GM21381 (cell line): ENCODE data around the gene SETD1A.
A peak's percentile ranks its signal among the peaks of the same experiment; 100 is the strongest.

Source experiments
- ATAC-seq: cut with Tn5 transposase; IDR thresholded peaks from one replicate; pipeline ENCODE4 v1.9.1; 2021; ENCODE audit warnings: mild to moderate bottlenecking, moderate library complexity; ENCODE audit not compliant: unreplicated experiment

The SETD1A gene

DNA sequence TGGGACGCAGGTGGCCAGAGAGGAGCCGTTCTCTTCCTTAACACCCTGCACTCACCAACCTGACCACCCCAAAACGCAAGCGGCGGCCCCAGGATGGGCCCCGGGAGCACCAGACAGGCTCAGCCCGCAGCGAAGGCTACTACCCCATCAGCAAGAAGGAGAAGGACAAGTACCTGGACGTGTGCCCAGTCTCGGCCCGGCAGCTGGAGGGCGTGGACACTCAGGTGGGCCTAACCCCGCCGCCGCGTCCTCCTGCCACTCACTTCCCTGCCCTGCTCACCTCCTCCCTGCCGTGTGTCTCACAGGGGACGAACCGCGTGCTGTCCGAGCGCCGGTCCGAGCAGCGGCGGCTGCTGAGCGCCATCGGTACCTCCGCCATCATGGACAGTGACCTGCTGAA, 22.9 kb downstream of the SETD1A start:
- no peak for ATAC-seq

DNA sequence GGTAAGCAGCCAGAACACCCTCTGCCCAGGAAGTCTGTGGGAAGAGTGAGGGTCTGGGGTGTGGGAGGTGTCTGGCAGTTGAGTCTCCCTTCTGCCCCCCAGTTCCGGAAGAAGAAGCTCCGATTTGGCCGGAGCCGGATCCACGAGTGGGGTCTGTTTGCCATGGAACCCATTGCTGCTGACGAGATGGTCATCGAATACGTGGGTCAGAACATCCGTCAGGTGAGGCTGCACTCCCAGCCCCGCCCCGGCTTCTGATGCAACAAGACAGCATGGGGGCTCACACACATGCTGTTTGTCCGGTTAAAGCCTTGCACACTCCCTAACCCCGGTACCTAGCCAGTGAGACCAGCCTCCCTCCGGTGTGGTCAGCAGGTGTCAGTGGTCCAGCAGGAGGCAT, 23.4 kb downstream of the SETD1A start:
- ATAC-seq, result no peak

DNA sequence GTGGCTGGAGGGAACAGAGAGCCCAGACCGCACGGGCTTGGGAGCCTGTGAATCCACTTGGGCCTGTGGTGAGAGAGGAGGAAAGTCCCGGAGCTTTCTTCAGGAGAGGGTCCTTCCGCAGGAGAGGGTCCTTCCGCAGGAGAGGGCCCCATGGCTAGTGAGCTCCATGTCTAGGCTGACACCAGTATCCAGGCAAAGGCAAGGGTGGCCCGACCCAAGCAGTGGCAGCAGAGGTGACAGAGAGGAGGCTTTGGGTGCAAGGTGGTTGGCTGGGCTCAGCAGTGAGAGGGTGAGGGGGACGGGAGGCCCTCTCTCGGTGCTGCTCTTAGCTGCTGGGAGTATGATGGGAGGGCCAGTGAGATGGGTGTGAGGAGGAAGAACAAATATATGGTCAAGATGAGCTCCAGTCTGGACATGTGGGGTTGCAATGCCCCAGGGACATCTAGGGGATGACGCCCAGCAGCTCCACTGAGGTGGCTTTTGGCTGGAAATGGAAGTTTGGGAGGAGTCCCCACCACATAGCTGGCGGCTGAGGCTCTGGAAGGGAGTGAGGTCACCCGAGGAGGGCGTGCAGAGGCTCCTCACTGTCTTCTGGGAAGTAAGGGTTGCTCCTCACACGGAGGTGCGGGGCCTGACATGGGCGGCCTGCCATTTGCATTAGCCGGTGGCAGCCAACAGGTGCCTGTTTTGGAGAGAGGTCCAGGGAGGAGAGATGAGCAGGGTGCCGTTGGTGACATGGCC, 25.2 kb downstream of the SETD1A start:
- no peak for ATAC-seq

DNA sequence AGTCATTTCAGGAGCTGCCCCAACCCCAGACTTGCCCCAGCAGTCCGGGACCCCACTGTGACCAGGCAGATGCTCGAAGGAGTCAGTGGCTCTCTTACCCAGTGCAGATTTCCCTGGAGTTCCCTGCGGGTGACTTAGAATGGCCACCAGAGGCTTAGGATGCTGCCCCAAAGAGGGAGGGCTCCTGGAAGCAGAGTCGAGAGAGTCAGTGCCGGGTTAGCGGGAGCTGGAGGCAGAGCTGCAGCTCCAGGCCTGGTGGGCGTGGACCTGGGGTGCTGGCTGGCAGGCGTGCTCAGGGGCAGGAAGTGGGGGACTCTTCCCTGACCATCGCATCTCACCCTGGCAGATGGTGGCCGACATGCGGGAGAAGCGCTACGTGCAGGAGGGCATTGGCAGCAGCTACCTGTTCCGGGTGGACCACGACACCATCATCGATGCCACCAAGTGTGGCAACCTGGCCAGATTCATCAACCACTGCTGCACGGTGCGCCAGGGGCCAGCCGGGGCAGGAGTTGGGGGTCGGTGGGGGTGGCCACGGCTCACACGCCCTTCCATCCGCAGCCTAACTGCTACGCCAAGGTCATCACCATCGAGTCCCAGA, 25.8 kb downstream of the SETD1A start:
- no peak for ATAC-seq

DNA sequence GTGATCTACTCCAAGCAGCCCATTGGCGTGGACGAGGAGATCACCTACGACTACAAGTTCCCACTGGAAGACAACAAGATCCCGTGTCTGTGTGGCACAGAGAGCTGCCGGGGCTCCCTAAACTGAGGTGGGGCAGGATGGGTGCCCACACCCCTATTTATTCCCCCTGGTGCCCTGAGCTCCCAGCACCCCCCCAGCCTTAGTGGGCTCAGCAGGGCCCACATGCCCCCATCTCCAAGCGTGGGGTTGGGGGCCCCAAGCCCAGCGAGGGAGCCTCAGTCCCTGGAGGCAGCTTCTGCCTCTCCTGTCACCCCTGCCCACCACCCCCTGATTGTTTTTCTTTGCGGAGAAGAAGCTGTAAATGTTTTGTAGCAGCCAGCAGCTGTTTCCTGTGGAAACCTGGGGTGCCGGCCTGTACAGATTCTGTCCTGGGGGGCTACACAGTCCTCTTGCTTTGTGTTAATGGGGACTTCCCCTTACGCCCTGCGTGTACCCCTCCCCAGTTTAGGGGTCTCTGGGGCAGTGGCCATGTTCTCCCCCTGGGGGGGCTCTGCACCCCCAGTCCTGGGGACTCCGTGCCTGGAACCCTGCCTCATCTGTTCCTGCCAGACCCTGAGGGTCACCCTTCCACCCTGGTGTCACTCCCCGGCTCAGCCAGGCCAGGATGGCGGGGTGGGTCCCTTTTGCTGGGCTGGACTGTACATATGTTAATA, 26.5 kb downstream of the SETD1A start:
- no peak for ATAC-seq

DNA sequence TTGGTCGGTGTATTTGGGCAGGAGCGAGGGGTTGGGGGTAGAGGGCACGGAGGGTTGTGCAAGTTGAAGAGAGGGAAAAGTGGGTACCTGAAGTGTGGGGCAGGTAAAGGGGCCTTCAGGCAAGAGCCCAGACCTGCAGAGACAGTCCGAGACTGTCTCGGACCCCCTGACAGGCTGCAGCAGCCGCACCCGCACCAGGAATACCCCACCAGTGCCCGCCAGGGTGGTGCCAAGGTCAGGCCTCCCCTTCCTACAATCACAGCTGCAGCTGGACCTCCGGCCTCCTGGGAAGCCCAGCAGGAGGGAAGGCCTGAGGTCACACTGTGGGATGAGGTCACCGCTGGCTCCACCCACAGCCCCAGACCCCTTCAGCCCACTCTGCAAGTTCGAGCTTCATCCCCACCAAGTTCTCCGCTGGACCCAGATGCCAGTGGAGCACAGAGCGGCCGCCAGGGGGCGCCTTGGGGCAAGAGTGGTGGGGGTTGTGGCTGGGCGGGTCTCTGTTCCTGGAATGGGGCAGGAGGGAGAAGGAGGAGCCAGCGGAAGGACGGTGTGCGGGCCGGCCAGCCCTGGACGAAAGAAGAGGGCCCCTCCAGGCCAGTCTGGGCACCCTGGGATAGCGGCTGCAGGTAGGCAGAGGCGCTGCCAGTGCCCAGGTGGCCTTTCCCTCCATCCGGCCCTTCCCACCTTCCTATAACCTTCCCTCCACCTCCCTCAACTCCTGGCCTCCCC, 27.3 kb downstream of the SETD1A start, which contains the start of gene HSD3B7:
Gene HSD3B7, plus strand, starts transcription at position 539 of the 732 bp plus-strand sequence. CDS start 452 bp downstream, outside the sequence.
- ATAC-seq, result no peak

DNA sequence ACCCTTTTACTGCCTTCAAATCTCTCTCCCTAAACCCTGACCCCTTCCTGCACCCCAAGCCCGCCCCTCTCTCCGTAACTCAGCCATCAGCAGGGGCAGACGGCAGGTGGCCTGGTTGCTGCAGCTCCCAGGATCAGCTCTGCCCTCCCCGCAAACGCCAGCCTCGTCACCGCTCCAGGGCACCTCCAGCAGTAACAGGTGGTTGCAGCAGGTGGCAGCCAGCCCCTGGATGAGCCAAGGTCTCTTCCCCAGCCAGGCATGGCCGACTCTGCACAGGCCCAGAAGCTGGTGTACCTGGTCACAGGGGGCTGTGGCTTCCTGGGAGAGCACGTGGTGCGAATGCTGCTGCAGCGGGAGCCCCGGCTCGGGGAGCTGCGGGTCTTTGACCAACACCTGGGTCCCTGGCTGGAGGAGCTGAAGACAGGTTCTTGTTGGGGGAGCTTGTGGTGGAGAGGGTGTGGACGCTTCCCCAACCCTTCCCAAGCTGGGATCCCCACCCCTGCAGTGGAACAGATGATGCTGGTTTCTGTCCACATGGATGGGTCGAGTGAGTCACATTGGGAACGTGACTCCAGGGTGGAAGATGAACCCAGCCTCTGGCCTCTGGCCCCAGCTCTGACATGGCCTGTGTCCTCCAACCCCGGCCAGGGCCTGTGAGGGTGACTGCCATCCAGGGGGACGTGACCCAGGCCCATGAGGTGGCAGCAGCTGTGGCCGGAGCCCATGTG, 28.0 kb downstream of the SETD1A start:
- no peak for ATAC-seq

DNA sequence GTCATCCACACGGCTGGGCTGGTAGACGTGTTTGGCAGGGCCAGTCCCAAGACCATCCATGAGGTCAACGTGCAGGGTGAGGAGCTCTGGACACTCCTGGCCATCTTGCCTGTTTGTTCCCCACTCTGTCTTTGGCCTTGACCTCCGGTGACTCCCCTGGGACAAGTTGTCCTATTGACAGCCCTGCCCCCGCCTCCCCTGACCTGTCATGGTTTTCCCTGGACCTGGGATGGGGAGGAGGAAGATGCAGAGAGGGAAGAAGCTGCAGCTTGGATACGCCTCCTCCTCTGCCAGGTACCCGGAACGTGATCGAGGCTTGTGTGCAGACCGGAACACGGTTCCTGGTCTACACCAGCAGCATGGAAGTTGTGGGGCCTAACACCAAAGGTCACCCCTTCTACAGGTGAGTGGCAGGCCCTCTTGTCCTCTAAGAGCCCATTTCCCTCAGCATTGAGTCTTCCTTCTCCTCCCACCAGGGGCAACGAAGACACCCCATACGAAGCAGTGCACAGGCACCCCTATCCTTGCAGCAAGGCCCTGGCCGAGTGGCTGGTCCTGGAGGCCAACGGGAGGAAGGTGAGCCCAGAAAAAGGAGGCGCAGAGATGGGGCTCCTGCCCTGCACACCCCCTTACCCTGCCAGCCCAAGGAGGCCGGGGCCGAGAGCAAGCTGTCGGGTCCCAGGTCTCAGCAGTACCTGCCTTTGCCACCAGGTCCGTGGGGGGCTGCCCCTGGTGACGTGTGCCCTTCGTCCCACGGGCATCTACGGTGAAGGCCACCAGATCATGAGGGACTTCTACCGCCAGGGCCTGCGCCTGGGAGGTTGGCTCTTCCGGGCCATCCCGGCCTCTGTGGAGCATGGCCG, 28.8 kb downstream of the SETD1A start:
- no peak for ATAC-seq

DNA sequence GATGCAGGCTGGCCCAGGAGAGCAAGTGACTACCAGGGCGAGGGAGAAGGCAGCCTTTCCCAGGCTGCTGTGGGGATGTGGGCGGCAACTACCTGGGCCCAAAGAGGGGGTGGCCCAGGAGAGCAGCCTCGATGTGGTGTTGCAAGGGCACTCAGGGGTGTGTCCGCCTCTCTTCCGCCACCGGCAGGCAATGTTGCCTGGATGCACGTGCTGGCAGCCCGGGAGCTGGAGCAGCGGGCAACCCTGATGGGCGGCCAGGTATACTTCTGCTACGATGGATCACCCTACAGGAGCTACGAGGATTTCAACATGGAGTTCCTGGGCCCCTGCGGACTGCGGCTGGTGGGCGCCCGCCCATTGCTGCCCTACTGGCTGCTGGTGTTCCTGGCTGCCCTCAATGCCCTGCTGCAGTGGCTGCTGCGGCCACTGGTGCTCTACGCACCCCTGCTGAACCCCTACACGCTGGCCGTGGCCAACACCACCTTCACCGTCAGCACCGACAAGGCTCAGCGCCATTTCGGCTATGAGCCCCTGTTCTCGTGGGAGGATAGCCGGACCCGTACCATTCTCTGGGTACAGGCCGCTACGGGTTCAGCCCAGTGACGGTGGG, 30.1 kb downstream of the SETD1A start:
- no peak for ATAC-seq

DNA sequence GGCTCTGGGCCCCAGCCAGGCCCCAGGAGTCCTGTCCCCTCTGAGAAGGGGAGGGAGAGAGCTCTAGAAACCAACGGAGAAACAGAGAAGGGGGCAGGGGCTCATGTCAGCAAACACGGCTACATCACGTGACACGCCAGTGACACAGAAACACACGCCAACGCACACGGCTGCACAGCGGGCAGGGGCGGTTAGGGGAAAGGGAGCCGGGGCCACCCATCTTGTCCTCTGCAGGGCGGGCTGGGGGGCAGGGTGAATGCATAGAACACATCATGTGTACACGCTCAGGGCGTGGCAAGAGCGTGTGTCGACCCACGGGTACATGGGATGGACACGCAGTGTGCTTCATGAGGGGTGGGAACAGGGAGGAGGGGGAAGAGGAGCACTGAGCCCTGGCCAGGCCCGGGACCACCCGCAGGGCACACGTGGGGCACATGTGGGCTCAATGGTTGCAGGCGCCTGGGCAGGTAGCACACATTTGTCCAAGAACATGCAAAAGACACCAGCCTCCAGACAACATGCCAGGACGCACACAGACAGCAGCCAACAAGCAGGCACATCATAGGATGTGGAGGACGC, 32.0 kb downstream of the SETD1A start:
- no peak for ATAC-seq

DNA sequence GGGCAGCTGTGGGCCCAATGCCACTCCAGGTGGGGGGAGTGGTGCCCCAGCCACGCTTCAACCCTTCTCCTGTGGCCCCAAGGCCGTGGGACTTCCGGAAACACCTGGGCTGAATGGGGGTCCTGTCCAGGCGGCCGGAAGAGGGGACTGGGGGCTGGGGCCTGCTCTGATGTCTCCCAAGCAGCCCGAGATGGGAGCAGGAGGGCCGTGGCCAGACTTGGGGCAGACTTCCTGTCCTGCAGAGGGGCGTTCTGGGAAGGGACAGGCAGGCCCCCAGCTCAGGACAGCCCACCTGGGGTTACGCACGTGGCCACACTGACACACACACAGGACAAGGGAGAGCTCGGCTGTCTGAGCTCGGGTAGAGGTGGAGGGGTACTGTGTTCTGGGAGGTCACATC, 32.6 kb downstream of the SETD1A start:
- no peak for ATAC-seq

DNA sequence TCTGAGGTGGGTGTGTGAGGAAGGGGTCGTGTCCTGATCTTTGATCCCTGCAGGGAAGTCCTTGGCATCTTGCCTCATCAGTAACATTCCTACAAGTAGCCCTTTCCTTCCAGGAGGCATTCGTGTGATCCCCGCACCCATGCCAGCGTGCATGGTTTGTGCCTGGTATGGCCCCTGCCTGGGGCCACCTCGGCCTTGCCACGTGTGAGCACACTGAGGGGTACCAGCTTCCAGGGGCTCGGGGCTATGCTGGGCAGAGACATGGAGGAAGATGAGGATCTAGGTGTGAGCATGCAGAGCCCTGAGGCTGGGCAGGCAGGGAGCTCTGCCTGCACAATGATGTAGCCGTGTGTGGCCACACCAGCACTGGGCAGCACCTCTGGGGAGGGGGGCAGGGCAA, 33.5 kb downstream of the SETD1A start:
- no peak for ATAC-seq

DNA sequence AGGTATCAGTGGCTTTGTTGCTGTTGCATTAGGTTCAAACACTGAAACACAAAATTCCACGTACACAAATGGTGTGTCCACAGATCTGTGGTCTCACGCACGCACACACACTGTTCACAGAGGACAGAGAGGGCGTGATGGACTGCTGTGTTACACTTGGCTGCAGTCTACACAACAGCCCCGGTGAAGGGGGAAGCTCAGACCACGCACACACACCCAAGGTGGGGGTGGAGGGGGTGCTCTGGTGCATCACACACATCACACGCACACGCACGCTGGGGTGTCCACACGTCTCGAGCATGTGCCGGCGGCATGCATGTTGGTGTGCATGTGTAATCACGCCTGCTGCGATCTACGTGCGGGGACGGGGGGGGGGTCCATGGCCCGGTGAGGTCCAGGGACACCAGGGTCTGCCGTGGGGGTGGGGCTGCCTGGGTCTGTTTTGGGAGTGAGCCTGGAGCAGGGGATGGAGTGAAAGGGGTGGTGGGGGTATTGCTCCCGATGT, 34.8 kb downstream of the SETD1A start:
- no peak for ATAC-seq

DNA sequence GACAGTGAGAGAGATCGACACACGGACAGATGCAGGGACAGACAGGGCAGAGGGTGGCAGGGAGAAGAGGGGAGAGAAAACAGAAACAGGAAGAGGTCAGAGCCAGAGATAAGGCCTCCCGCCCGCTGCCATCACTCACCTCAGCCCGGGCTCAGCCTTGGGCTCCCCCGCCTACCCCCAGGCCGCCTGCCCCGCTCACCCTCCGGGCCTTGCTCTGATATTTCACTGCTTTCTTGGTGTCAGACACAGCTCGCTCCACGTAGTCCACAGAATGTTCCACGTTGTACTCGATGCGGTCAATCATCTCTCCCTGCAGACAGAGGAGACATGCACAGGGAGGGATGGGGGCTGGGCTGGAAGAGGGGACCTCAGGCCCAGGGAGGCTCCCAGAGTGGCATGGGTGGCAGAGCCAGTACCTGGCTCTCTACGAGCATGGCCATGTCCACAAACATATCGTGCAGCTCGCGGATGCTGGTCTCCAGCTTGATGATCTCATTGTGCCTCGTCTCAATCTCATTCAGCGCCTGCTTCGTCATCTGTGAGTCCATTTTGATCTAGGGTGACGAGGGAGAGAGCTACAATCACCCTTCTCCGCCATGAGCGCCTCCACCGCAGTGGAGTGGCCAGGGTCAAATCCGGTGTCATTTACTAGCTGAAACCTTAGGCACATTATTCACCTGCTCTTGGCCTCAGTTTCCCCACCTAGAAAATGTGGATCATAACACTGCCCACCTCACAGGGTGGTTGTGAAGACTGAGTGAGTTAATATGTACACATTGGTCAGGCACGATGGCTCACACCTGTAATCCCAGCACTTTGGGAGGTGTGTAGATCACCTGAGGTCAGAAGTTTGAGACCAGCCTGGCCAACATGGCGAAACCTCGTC, 35.6 kb downstream of the SETD1A start:
- no peak for ATAC-seq

DNA sequence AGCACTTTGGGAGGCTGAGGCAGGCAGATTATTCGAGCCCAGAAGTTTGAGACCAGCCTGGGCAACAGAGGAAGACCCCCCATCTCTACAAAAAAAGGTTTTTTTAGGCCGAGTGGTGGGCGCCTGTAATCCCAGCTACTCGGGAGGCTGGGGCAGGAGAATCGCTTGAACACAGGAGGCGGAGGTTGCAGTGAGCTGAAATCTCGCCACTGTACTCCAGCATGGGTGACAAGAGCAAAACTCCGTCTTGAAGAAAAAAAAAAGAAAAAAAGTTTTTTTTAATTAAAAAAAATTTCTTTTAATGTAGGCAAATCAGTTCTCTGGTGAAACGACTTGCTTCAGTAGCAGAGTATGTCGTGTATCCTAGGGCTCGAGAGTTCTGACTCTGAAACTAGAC, 38.4 kb downstream of the SETD1A start:
- no peak for ATAC-seq

DNA sequence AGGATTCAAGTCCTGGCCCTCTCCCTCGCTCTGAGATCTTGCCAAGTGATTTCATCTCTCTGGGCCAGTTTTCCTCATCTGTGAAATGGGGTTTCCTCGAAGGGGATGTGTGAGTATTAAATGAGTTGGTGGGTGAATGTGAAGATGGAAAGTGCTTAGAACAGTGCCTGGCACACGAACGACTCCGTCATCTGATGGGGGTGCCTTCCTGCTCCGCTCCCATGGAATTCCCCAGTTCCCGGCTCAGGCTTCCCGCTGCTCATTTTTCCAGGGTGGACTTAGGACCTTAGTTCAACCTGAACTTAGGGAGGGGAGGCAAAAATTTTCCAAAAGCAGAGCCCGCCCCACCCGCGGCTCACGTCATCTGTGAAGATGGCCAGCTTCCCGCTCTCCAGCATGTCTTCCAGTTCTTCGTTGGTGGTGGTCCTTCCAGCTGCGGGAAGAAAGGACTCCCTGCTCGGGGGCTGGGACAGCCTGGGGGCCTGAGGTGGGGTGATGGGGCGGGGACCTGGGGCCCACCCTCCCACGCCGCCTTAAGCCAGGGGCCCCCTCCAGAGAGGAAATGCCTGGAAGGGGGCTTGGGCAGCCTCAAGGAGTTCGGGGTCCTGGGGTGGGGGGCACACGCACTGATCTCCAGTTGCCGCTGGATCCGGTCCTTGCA, 38.9 kb downstream of the SETD1A start:
- no peak for ATAC-seq

DNA sequence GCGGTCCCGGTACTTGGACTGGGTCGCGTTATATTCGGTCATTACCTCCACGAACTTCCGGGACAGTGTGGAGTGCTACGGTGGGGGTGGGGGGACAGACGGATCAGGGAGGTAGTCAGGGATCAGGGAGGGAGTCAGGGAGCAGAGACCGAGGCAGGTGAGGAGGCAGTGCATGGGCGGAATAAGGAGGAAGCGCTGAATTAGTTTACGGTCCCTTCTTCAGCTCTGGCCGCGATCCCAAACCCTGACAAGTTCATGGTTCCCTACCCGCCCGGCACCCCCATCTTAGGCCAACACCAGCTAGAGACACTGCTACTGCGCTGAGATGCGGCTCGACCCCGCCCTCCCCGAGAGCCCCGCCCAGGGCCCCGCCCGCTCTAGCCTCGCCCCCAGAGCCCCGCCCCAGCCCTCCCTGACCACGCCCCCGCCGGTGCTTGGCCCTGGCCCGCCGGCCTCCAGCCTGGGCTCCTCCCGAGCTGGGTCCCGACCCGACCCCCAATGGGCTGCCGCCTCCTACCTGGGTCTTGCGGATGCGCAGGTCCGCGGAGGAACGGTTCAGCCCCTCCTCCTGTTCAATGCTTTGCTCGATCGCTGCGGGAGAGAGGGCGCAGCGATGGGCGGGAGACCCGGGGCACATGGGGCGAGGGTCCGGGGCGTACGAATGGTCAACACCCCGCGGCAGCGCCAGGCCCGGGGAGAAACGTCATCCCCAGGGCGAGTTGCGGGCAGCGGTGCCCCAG, 39.6 kb downstream of the SETD1A start:
- peak; percentile 82 for ATAC-seq
